22Rv1 (cell line): Measurements from ENCODE around the gene ADA.

Experiments
- CTCF ChIP-seq: fragments of 450-650 bp; IDR thresholded peaks from 2 replicates; pipeline ENCODE4 v1.5.1; 2017; ENCODE audit warnings: mild to moderate bottlenecking
- ZFX ChIP-seq: fragments of 450-650 bp; IDR thresholded peaks from 2 replicates; pipeline ENCODE4 v1.6.1; 2017; ENCODE audit warnings: antibody characterized with exemption, borderline replicate concordance

- TF ChIP-seq CTCF (no peak), ZFX (no peak)
Measured at GRCh38 chr20:44619294-44619693, 32.2 kb downstream of the ADA start.
